ENCODE measurements around the gene MFSD11. TPM values are rescaled to one million over a fixed set of nuclear protein-coding genes. Genes with fewer than 3 reads are reported as not detected.

Gene MFSD11
- total and polyA plus RNA-seq, 10 donors: 6.9 to 45.4 (median 31.7) TPM

DNA sequence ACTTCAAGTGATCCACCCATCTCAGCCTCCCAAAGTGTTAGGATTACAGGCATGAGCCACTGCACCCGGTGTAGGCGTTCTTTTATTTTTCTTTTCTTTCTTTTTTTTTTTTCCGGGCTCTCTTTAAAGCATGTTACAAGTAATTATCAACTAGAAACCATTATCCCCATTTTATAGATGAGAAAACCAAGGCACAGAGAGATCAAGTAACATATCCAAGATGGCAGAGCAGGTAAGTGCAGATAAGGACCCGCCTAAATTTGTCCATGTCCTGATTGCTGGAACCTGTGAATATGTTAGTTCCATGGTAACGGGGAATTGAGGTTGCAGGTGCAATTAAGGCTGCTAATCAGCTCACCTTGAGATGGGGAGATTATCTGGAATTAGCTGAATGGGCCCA, 54.4 kb downstream of the MFSD11 start:
- TF ChIP-seq POLR2AphosphoS5 (IDR thresholded peaks at IDR 0.05) (no peak), POLR2A (IDR thresholded peaks at IDR 0.05) (no peak)
- TF ChIP-seq, protein P1, sequence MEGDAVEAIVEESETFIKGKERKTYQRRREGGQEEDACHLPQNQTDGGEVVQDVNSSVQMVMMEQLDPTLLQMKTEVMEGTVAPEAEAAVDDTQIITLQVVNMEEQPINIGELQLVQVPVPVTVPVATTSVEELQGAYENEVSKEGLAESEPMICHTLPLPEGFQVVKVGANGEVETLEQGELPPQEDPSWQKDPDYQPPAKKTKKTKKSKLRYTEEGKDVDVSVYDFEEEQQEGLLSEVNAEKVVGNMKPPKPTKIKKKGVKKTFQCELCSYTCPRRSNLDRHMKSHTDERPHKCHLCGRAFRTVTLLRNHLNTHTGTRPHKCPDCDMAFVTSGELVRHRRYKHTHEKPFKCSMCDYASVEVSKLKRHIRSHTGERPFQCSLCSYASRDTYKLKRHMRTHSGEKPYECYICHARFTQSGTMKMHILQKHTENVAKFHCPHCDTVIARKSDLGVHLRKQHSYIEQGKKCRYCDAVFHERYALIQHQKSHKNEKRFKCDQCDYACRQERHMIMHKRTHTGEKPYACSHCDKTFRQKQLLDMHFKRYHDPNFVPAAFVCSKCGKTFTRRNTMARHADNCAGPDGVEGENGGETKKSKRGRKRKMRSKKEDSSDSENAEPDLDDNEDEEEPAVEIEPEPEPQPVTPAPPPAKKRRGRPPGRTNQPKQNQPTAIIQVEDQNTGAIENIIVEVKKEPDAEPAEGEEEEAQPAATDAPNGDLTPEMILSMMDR (IDR thresholded peaks at IDR 0.05 in 8 of 11, conservative IDR thresholded peaks at IDR 0.05 in 3 of 11): no peak
- H3K9me3 ChIP-seq: no peaks in the 10 kb centered on the region
- no peak overlapping the region for H3K4me3 ChIP-seq
- H3K36me3 ChIP-seq: peaks cover 0 to 5% (median 0%) of the 10 kb centered on the region in 6 donors
- no peak for DNase-seq
- WGBS, 5 donors: 94 to 99% (median 98%) methylated on average over 5 of the region's 5 CpGs
- intact Hi-C loops (cut with DNase I; ENCODE audit: low total_unique reads): no loop called here
- H3K4me1 ChIP-seq: peaks cover 0 to 17% (median 13%) of the 10 kb centered on the region in 6 donors
- H3K27ac ChIP-seq: peak overlapping the region in 2 of 8 donors; percentile 26 to 34
- H3K27me3 ChIP-seq (replicated peaks in 1 of 7): no peaks in the 10 kb centered on the region

DNA sequence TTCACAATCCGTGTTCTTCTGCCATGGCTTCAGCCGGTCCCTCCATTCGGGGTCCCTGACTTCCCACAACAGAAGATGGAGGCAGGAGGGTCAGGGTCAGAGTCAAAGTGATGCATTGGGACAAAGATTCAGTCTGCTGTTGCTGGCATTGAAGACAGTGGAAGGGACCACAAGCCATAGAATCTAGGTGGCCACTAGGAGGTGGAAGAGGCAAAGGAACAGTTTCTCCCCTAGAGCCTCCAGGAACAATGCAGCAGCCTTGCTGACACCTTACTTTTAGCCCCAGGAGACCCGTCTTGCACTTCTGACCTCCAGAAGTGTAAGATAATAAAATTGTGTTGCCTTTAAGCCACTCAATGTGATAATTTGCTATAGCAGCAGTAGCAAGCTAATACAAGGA, 55.9 kb downstream of the MFSD11 start:
- peak; percentile 4 for DNase-seq
- Histone ChIP-seq H3K27me3 (replicated peaks in 1 of 7) (no peaks in the 10 kb centered on the region), H3K36me3 (peaks cover 0 to 5% (median 0%) of the 10 kb centered on the region in 6 donors), H3K9me3 (no peaks in the 10 kb centered on the region), H3K4me3 (no peak overlapping the region), H3K27ac (no peak overlapping the region), H3K4me1 (peaks cover 0 to 17% (median 13%) of the 10 kb centered on the region in 6 donors)
- intact Hi-C loops (cut with DNase I; ENCODE audit: low total_unique reads): no loop called here
- WGBS, 5 donors: 75 to 91% (median 82%) methylated on average over 4 of the region's 4 CpGs
- no peak for TF ChIP-seq POLR2AphosphoS5 (IDR thresholded peaks at IDR 0.05)
- no peak for TF ChIP-seq POLR2A (IDR thresholded peaks at IDR 0.05)
- TF ChIP-seq, protein P1 (IDR thresholded peaks at IDR 0.05 in 8 of 11, conservative IDR thresholded peaks at IDR 0.05 in 3 of 11): peak in 1 of 11 experiments; percentile 16

DNA sequence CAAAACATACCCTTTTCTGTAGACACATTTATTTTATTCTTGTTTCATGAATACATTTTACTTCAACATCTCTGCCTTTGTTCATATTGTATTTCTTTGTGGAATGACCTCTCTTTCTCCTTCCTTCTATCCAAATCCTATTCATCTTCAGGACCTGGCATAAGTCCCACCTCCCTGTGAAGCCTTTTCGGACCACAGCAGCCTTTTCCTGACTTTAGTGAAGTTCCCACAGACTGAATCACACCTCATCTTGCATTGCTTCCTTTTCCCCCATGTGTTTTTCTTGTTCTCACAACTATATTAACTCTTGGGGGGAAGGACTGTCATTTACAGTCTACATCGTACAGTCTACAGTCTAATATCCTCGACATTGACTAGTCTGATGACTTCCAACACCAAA, 58.2 kb downstream of the MFSD11 start:
- Histone ChIP-seq H3K36me3 (no peaks in the 10 kb centered on the region), H3K4me3 (no peak overlapping the region), H3K4me1 (peaks cover 0 to 10% (median 9%) of the 10 kb centered on the region in 6 donors), H3K27me3 (replicated peaks in 1 of 7) (no peaks in the 10 kb centered on the region), H3K27ac (no peak overlapping the region), H3K9me3 (no peaks in the 10 kb centered on the region)
- TF ChIP-seq POLR2AphosphoS5 (IDR thresholded peaks at IDR 0.05): no peak
- TF ChIP-seq, protein P1 (IDR thresholded peaks at IDR 0.05 in 8 of 11, conservative IDR thresholded peaks at IDR 0.05 in 3 of 11): no peak
- TF ChIP-seq POLR2A (IDR thresholded peaks at IDR 0.05): no peak
- no peak for DNase-seq
- 83 to 90% (median 88%) methylated on average over 3 of the region's 3 CpGs for WGBS, 5 donors
- intact Hi-C loops (cut with DNase I; ENCODE audit: low total_unique reads): no loop called here

DNA sequence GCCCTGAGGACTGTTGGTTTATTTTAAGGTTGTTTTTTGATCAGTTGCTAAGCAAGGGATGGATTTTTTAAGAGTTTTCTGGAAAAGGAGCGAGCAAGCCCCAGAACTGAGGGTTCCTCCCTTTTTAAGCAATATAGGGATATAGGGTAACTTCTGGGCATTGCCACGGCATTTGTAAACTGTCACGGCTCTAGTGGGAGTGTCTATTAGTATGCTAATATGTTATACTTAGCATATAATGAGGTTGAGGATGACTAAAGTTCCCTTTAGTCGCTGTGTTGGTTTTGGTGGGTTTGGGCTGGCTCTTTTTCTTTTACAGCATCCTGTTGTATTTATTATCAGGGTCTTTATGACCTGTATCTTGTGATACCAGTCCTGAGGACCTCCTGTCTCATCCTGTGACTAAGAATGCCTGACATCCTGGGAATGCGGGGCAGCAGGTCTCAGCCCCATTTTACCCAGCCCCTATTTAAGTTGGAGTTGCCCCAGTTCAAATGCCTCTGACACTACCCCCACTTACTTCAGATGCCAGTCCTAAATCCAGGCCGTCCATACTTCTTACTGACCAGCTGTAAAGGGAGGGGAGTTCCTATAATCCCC, 59.4 kb downstream of the MFSD11 start:
- WGBS, 5 donors: 73 to 85% (median 78%) methylated on average over 6 of the region's 6 CpGs
- TF ChIP-seq, protein P1 (IDR thresholded peaks at IDR 0.05 in 8 of 11, conservative IDR thresholded peaks at IDR 0.05 in 3 of 11): no peak
- TF ChIP-seq POLR2A (IDR thresholded peaks at IDR 0.05) (no peak), POLR2AphosphoS5 (IDR thresholded peaks at IDR 0.05) (no peak)
- no peak for DNase-seq
- no peaks in the 10 kb centered on the region for H3K27me3 ChIP-seq (replicated peaks in 1 of 7)
- H3K36me3 ChIP-seq: no peaks in the 10 kb centered on the region
- intact Hi-C loops (cut with DNase I; ENCODE audit: low total_unique reads): no loop called here
- H3K9me3 ChIP-seq: no peaks in the 10 kb centered on the region
- no peak overlapping the region for H3K27ac ChIP-seq
- no peaks in the 10 kb centered on the region for H3K4me1 ChIP-seq
- no peak overlapping the region for H3K4me3 ChIP-seq

Measured in spleen (tissue), 11 donors.